ENCODE data around the gene KLHL29.
A peak's percentile ranks its signal among the peaks of the same experiment; 100 is the strongest.

The KLHL29 gene

GRCh38 chr2:23550553-23550952, 165.6 kb downstream of the KLHL29 start:
- DNase-seq (ENCODE audit: low spot score) = no peak

DNA sequence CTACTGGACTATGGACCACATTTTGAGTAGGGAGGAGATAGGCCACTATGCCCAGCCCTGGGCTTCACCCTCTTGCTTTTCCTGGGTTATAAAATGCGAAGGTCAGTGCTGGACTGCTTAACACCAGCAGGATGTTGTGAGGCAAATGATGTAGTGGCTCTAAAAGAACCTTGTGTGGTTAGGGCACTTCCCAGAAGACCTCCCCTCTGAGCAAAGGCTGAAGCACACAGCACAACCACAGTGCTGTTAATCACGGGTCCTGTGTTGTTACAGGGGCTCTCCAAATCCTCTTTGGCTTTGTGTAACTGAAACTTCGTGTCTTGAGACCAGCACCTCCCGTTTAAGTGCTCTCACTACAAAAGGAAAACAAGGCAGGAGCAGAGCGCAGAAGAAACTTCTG, 166.9 kb downstream of the KLHL29 start:
- DNase-seq (ENCODE audit: low spot score) = no peak

DNA sequence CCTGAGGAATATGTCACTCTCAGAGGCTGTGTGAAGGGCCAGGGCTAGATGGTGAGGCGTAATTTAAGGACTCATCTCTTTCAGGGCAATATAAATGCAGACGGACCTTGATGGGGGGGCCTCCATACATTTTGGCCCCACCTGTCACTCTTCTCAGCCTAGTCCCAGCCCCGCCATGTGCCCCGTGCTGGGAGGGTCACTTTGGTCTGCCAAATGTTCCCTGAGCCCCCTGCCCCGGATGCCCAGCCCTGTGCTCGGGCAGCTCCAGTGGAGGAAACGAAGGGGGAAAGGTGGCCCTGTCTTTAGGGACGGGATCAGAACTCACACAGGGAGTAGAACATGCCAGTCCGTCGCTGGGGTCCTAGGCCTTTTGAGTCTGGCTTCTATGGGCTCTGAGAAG, 168.6 kb downstream of the KLHL29 start:
- no peak for DNase-seq (ENCODE audit: low spot score)

GRCh38 chr2:23554054-23554697, 169.2 kb downstream of the KLHL29 start:
- DNase-seq (ENCODE audit: low spot score) = no peak

GRCh38 chr2:23555944-23556343, 171.0 kb downstream of the KLHL29 start:
- DNase-seq (ENCODE audit: low spot score) = no peak

- no peak for DNase-seq (ENCODE audit: low spot score)
These were observed 171.9 kb downstream of the KLHL29 start for GRCh38 chr2:23556929-23557328.

DNA sequence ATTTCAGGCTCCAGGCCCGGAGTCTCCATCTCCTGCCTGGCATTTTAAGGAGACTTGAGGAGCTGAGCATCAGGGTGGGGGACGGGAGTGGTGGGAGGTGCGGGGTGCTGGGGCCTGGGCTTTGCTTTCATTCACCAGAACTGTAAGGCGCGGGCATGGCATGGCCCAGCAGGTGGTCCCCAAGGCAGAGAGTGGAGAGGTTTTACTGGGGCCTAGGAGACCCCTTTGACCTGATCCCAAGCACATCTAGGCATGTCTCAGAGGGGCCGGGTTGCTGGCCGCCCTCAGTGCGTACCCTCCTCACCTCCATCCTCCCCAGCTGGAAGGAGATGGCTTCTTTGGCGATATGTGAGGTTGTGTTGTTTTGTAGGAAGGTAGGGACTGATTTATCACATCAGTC, 172.5 kb downstream of the KLHL29 start:
- no peak for DNase-seq (ENCODE audit: low spot score)

GRCh38 chr2:23559561-23560239, 174.7 kb downstream of the KLHL29 start:
- DNase-seq (ENCODE audit: low spot score) = no peak

GRCh38 chr2:23561088-23561487, 176.1 kb downstream of the KLHL29 start:
- no peak for DNase-seq (ENCODE audit: low spot score)

DNA sequence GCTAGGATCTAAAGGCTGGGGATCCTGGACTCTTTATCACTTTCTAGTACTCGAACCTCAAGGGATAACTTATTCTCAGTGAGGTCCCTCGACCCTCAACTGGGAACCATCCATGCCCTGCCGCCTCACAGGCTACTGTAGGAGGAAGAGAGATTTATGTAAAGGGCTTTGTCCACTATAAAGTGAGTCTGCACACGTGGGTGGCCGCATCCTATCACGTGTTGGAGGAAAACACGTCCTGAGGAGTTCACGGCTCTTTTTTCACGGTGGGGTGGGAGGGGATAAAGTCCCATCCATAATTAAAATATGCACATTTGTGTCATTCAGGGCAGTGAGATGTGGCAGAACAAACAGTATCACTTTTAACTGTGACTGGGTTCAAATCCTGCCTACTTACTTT, 176.6 kb downstream of the KLHL29 start:
- no peak for DNase-seq (ENCODE audit: low spot score)

- no peak for DNase-seq (ENCODE audit: low spot score)
These were observed 177.2 kb downstream of the KLHL29 start for GRCh38 chr2:23562143-23562542.

DNA sequence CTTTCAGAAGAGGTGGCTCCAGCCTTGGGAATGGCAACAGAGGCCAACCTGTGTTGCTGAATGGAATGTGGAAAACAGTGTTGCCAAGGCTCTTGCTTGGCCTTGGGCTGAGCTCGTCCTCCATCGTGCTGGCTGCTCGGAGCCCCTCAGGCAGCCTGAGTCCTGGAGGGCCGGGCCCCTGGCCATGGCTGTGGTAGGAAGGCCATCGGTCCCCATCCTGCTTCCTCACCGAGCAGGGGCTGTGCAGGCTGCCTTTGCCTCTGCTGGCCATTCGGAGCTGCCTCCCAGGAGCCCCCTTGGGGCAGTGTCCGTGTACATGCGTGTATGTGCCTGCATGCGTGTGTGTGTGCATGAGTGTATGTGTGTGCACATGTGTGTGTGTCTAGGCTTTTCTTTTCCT, 178.2 kb downstream of the KLHL29 start:
- no peak for DNase-seq (ENCODE audit: low spot score)

- peak; percentile 65 for DNase-seq (ENCODE audit: low spot score)
These were observed 179.0 kb downstream of the KLHL29 start for GRCh38 chr2:23563673-23564614.

DNA sequence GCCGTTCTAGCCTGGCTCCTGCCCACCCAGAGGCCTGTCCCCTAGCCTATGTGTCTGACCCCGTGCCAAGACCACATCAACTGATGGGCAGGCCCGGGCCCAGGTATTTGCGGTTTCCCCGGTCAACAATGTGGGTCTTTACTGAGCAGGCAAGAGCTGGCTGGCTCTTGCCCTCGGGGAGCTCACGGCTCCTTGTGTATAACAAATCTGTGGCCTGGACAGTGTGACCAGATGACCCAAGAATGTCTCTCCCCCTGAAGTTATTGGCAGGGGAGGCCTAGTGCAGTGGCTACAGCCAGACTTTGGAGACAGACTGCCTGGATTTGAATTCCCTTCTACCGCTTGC, 179.6 kb downstream of the KLHL29 start:
- DNase-seq (ENCODE audit: low spot score) = no peak

- DNase-seq (ENCODE audit: low spot score) = no peak
These were observed 180.4 kb downstream of the KLHL29 start for GRCh38 chr2:23565374-23565773.

- DNase-seq (ENCODE audit: low spot score) = no peak
These were observed 180.8 kb downstream of the KLHL29 start for GRCh38 chr2:23565814-23566213.

DNA sequence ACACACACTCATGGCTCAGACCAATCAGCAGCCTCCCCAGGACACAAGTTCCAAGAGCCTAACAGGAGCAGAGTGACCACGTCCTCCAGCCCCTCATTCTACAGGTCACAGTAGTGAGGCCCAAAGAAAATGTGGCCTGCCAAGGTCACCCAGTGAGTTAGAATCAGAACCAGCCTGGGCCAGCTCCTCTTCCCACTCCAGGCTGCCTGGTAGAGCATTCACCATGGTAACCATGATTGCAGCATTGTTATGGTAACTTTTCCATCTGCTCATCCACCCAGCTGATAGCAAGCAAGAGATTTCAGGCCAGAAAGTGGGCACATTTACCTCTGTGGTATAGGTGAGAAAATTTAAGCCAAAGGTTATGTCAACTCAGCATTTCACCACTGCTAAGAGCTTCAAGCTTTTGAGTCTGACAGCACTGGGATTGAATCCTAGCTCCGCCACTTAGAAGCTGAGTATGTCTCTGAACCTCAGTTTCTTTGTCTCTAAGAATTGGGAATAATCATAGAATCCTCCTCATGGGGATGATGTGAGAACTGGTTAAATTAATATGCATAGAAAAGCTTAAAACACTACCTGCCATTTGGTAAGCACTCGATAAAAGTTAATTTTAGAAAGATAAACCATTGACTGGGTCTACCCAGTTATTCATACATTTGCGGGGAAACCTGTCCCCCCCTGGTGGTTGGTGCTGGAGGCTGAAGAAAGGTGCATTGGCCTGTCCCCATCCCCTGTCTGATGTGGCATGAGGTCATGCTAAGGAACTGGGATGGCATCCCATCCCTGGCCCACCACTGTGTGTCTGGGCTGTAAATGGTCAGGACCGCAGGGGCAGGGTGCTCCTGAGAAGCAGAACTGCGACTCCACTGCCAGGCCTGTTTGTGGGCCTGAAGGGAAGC, 181.5 kb downstream of the KLHL29 start:
- DNase-seq (ENCODE audit: low spot score) = no peak

DNA sequence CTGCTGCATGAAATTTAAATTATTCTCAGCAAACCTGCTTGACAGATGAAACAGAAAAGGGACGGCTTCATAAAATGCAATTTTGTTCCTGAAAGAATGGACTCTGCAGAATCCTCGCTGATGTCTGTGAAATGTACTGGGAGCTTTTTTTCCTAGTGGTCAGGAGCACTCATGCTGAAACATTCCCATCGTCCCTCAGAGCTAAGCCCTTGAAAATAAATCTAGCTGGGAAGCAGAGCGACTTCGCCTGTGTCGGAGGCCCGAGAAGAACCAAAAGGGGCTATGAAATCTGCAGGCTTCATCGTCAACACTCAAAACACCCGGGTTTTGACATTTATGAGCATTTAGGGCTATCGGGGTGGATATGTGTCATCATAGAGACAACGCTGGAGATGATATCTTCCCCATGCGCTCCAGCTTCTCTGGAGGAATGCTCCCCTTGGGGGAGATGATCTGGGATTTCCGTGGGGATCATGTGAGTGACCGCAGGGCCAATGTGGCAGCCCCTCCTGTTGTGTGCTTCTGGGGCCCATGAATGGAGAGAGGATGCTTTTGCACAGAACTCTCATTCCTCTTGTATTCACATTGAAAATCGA, 182.3 kb downstream of the KLHL29 start:
- DNase-seq (ENCODE audit: low spot score) = no peak

DNA sequence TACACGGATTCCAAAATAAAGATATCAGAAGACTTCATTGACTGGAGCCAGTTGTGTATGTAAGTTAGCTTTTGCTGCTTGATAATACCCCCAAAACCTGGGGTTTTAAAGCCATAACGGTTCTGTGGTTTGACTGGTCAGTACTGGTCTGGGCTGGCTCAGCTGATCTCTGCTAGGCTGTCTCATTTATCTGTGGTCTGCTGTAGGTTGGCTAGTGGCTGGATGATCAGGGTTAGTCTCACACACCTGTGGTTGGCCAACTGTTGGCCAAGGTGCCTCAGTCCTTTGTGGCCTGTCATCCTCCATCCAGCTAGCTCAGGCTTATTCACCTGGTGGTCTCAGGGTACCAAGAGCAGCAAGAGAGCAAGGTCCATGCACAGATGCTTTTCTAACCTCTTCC, 183.2 kb downstream of the KLHL29 start:
- DNase-seq (ENCODE audit: low spot score) = no peak

GRCh38 chr2:23568626-23569190, 183.7 kb downstream of the KLHL29 start:
- no peak for DNase-seq (ENCODE audit: low spot score)

GRCh38 chr2:23569761-23570365, 184.9 kb downstream of the KLHL29 start:
- no peak for DNase-seq (ENCODE audit: low spot score)
